HG02884 (cell line): Measurements from ENCODE around the gene CTNNA3.

Experiments
- ATAC-seq: cut with Tn5 transposase; IDR thresholded peaks from one replicate; pipeline ENCODE4 v1.9.1; 2021; ENCODE audit warnings: mild to moderate bottlenecking, moderate library complexity; ENCODE audit not compliant: unreplicated experiment

CTNNA3 gene

GRCh38 chr10:66265398-66265797 lies 1430.6 kb downstream of the CTNNA3 start:
- no peak for ATAC-seq

- no peak for ATAC-seq
Observed at GRCh38 chr10:66259836-66260235, 1436.2 kb downstream of the CTNNA3 start.

GRCh38 chr10:66258693-66259092 lies 1437.3 kb downstream of the CTNNA3 start:
- no peak for ATAC-seq

GRCh38 chr10:66257801-66258200 lies 1438.2 kb downstream of the CTNNA3 start:
- no peak for ATAC-seq

- no peak for ATAC-seq
Observed at GRCh38 chr10:66252986-66253385, 1443.0 kb downstream of the CTNNA3 start.

GRCh38 chr10:66246177-66246576 lies 1449.8 kb downstream of the CTNNA3 start:
- ATAC-seq: no peak

GRCh38 chr10:66244953-66245352 lies 1451.0 kb downstream of the CTNNA3 start:
- no peak for ATAC-seq

GRCh38 chr10:66242885-66243284 lies 1453.1 kb downstream of the CTNNA3 start:
- ATAC-seq: no peak

GRCh38 chr10:66239062-66239461 lies 1456.9 kb downstream of the CTNNA3 start:
- ATAC-seq: no peak

- no peak for ATAC-seq
Observed at GRCh38 chr10:66238343-66238742, 1457.7 kb downstream of the CTNNA3 start.

GRCh38 chr10:66234872-66235271 lies 1461.1 kb downstream of the CTNNA3 start:
- no peak for ATAC-seq

GRCh38 chr10:66228887-66229286 lies 1467.1 kb downstream of the CTNNA3 start:
- no peak for ATAC-seq

- no peak for ATAC-seq
Observed at GRCh38 chr10:66223656-66224055, 1472.3 kb downstream of the CTNNA3 start.

GRCh38 chr10:66222462-66223046 lies 1473.4 kb downstream of the CTNNA3 start:
- ATAC-seq: no peak

GRCh38 chr10:66218981-66219587 lies 1476.9 kb downstream of the CTNNA3 start:
- no peak for ATAC-seq

- no peak for ATAC-seq
Observed at GRCh38 chr10:66218289-66218688, 1477.7 kb downstream of the CTNNA3 start.

GRCh38 chr10:66215920-66216319 lies 1480.1 kb downstream of the CTNNA3 start:
- ATAC-seq: no peak

- no peak for ATAC-seq
Observed at GRCh38 chr10:66214721-66215404, 1481.1 kb downstream of the CTNNA3 start.

GRCh38 chr10:66209025-66209424 lies 1487.0 kb downstream of the CTNNA3 start:
- ATAC-seq: no peak

- ATAC-seq: no peak
Observed at GRCh38 chr10:66204838-66205237, 1491.2 kb downstream of the CTNNA3 start.

GRCh38 chr10:66202101-66202500 lies 1493.9 kb downstream of the CTNNA3 start:
- no peak for ATAC-seq

GRCh38 chr10:66192162-66192831 lies 1503.7 kb downstream of the CTNNA3 start:
- ATAC-seq: no peak
